ENCODE data around the gene DOLK. TPM values are rescaled to one million over a fixed set of nuclear protein-coding genes. Genes with fewer than 3 reads are reported as not detected.

Gene DOLK
- polyA plus RNA-seq, 1 donor from 2014 or later, result 11.3 TPM

DNA sequence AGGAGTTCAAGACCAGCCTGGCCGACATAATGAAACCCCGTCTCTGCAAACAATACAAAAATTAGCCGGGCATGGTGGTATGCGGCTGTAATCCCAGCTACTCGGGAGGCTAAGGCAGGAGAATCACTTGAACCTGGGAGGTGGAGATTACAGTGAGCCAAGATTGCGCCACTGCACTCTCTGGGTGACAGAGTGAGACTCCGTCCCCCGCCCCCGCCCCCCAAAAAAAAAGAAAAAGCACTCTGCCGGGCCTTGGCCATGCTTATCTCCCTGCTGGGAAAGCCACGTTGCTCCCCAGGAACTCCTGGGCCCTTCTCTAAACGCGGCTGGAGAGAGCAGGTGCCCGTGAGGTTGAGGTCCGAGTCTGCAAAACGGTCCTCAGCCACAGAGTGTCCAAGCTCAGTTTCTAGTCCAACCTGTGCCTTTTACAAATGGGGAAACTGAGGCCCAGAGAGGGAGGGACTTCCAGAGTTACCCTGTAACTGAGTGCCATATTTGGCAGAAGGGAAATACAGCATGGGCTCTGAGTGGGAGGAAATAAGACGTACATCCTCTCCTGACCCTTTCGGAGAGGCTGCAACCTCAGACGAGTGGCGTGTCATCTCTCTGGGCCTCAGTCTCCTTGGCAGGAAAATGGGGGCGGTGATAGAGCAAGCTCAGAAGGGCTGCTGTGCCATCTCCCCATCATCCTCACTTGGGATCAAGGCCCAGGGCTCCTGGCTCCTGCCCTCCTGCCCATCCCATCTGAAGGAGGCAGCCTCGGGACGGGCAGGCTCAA, 33.2 kb downstream of the DOLK start:
- Histone ChIP-seq H3F3A (ENCODE audit: insufficient read depth, low read length, poor library complexity, severe bottlenecking) (no peaks in the 10 kb centered on the region), H4K20me1 (ENCODE audit: insufficient read depth) (no peaks in the 10 kb centered on the region), H3K9me3 (ENCODE audit: low read length) (no peaks in the 10 kb centered on the region), H3K36me3 (ENCODE audit: insufficient read depth, low read length) (no peaks in the 10 kb centered on the region), H3K27me3 (ENCODE audit: insufficient read depth, low read depth, low read length) (no peaks in the 10 kb centered on the region), H3K9ac (ENCODE audit: low read length) (no peak overlapping the region), H3K9me2 (ENCODE audit: insufficient read depth, low read length) (no peaks in the 10 kb centered on the region), H2AFZ (ENCODE audit: low read depth, low read length) (no peak overlapping the region), H3K79me2 (replicated peaks; ENCODE audit: insufficient read depth, low read length) (peaks cover 4% of the 10 kb centered on the region), H3K27ac (ENCODE audit: low read length) (no peak overlapping the region), H3K4me3 (ENCODE audit: low read length) (no peak overlapping the region), H3K4me2 (ENCODE audit: low read length) (no peak overlapping the region)
- no peak for TF ChIP-seq EZH2 (IDR thresholded peaks at IDR 0.05; ENCODE audit: borderline replicate concordance, insufficient read depth, low read length, poor library complexity, severe bottlenecking)
- TF ChIP-seq SMC3 (conservative IDR thresholded peaks at IDR 0.05; ENCODE audit: poor library complexity), result no peak
- TF ChIP-seq TAF1 (IDR thresholded peaks at IDR 0.05; ENCODE audit: low read depth), result no peak
- TF ChIP-seq, protein P1, sequence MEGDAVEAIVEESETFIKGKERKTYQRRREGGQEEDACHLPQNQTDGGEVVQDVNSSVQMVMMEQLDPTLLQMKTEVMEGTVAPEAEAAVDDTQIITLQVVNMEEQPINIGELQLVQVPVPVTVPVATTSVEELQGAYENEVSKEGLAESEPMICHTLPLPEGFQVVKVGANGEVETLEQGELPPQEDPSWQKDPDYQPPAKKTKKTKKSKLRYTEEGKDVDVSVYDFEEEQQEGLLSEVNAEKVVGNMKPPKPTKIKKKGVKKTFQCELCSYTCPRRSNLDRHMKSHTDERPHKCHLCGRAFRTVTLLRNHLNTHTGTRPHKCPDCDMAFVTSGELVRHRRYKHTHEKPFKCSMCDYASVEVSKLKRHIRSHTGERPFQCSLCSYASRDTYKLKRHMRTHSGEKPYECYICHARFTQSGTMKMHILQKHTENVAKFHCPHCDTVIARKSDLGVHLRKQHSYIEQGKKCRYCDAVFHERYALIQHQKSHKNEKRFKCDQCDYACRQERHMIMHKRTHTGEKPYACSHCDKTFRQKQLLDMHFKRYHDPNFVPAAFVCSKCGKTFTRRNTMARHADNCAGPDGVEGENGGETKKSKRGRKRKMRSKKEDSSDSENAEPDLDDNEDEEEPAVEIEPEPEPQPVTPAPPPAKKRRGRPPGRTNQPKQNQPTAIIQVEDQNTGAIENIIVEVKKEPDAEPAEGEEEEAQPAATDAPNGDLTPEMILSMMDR (IDR thresholded peaks at IDR 0.05; ENCODE audit: poor library complexity, severe bottlenecking), result no peak
- TF ChIP-seq, protein P2, sequence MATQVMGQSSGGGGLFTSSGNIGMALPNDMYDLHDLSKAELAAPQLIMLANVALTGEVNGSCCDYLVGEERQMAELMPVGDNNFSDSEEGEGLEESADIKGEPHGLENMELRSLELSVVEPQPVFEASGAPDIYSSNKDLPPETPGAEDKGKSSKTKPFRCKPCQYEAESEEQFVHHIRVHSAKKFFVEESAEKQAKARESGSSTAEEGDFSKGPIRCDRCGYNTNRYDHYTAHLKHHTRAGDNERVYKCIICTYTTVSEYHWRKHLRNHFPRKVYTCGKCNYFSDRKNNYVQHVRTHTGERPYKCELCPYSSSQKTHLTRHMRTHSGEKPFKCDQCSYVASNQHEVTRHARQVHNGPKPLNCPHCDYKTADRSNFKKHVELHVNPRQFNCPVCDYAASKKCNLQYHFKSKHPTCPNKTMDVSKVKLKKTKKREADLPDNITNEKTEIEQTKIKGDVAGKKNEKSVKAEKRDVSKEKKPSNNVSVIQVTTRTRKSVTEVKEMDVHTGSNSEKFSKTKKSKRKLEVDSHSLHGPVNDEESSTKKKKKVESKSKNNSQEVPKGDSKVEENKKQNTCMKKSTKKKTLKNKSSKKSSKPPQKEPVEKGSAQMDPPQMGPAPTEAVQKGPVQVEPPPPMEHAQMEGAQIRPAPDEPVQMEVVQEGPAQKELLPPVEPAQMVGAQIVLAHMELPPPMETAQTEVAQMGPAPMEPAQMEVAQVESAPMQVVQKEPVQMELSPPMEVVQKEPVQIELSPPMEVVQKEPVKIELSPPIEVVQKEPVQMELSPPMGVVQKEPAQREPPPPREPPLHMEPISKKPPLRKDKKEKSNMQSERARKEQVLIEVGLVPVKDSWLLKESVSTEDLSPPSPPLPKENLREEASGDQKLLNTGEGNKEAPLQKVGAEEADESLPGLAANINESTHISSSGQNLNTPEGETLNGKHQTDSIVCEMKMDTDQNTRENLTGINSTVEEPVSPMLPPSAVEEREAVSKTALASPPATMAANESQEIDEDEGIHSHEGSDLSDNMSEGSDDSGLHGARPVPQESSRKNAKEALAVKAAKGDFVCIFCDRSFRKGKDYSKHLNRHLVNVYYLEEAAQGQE (IDR thresholded peaks at IDR 0.05; ENCODE audit: borderline replicate concordance), result no peak
- no peak for TF ChIP-seq POLR2AphosphoS5 (IDR thresholded peaks at IDR 0.05)
- TF ChIP-seq EP300 (conservative IDR thresholded peaks at IDR 0.05; ENCODE audit: poor library complexity, severe bottlenecking), result no peak

DNA sequence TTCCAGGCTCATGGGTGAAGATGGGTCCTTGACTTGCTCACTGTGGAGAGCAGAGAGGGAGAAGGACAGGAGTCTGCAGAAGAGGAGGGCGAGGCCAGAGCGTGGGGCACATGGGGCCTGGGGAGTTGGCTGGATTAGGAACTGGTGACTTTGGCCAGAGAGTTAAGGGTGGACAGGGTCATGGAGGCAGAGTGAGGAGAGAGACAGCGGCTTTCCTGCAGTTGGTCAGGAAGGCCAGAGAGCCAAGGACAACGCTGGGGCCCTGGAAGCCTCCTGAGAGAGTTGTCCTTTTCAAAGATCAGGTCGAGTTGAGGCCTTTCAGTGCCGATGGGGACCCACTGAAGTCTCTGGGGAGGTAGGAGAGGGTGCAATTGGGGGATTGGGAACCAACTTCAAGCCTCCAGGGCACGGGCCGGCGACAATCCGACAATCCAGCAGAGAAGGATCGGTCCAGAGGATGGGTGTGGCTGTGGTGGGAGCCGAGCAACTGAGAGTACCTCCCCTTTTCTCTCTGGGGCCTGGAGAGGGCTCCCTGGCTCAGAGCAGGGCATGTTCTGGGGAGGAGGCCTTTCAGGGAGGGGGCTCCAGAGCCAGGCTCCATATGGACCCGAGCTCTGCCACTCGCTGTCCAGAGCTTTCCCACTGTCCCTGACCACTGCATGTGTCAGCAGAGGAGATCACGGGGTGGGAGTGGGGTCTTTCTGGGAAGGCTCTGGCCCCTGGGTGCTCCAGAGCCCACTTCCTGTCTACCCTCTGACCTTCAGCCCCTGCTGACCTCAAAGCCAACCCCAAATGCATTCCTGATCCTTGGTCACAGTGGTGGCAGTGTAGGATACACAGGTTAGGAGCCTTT, 34.1 kb downstream of the DOLK start:
- no peak overlapping the region for H3K4me2 ChIP-seq (ENCODE audit: low read length)
- H3K36me3 ChIP-seq (ENCODE audit: insufficient read depth, low read length), result peaks cover 6% of the 10 kb centered on the region
- H3F3A ChIP-seq (ENCODE audit: insufficient read depth, low read length, poor library complexity, severe bottlenecking), result no peaks in the 10 kb centered on the region
- H2AFZ ChIP-seq (ENCODE audit: low read depth, low read length), result no peak overlapping the region
- no peak overlapping the region for H3K27ac ChIP-seq (ENCODE audit: low read length)
- peaks cover 4% of the 10 kb centered on the region for H3K79me2 ChIP-seq (replicated peaks; ENCODE audit: insufficient read depth, low read length)
- no peak overlapping the region for H3K4me3 ChIP-seq (ENCODE audit: low read length)
- no peaks in the 10 kb centered on the region for H3K9me2 ChIP-seq (ENCODE audit: insufficient read depth, low read length)
- no peak overlapping the region for H3K9ac ChIP-seq (ENCODE audit: low read length)
- TF ChIP-seq EZH2 (IDR thresholded peaks at IDR 0.05; ENCODE audit: borderline replicate concordance, insufficient read depth, low read length, poor library complexity, severe bottlenecking) (no peak), RAD21 (conservative IDR thresholded peaks at IDR 0.05) (no peak), POLR2AphosphoS5 (IDR thresholded peaks at IDR 0.05) (no peak), EP300 (conservative IDR thresholded peaks at IDR 0.05; ENCODE audit: poor library complexity, severe bottlenecking) (no peak), SMC3 (conservative IDR thresholded peaks at IDR 0.05; ENCODE audit: poor library complexity) (no peak), TAF1 (IDR thresholded peaks at IDR 0.05; ENCODE audit: low read depth) (no peak), MXI1 (conservative IDR thresholded peaks at IDR 0.05; ENCODE audit: poor library complexity, severe bottlenecking) (no peak)
- TF ChIP-seq, protein P1 (IDR thresholded peaks at IDR 0.05; ENCODE audit: poor library complexity, severe bottlenecking), result no peak
- TF ChIP-seq, protein P2 (IDR thresholded peaks at IDR 0.05; ENCODE audit: borderline replicate concordance), result no peak
- no peaks in the 10 kb centered on the region for H3K27me3 ChIP-seq (ENCODE audit: insufficient read depth, low read depth, low read length)
- H3K9me3 ChIP-seq (ENCODE audit: low read length), result no peaks in the 10 kb centered on the region
- no peaks in the 10 kb centered on the region for H4K20me1 ChIP-seq (ENCODE audit: insufficient read depth)
